GDM1 (cell line): ENCODE measurements around the gene GMNC.

Experiments used
- DNase-seq: peaks from one replicate; lab custom pipeline; 2025; lab: John Stamatoyannopoulos, UW

GMNC gene

DNA sequence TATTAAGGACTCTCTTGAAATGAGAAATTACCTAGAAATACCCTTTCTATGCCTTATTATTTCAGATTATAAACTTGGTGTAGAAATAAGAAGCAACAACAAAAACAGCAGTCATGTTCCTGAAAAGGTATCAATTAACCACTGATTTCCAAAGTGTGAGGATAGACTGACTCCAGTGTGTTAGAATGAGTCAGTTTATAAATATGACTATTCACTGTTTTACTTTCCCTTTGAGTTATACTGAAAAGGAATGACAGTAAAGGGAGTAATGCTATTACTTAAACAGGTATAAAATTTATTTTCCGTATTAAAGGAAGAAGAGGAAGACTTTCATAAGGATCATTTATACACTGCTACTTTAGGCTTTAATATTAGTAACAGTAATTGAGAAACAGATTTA lies 12.9 kb downstream of the GMNC start:
- DNase-seq, result no peak

DNA sequence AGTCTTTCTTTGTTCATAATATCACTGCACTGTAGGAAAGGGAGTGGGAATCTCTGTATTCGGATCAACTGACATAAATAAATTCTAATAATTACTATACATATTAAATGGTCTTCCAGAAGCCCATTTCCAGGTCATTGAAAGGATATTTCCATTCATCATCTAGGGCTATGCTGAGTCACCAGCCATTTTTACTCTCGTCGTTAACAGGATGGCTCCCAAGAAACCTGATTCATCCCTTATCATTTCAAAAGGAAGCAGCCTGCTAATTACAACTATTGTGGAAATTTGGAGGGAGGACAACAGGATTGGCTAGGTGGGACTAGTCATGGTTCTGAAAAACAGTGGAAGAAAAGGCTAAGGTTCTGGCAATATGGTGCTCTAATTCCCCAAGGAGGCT lies 13.6 kb downstream of the GMNC start:
- DNase-seq, result no peak

DNA sequence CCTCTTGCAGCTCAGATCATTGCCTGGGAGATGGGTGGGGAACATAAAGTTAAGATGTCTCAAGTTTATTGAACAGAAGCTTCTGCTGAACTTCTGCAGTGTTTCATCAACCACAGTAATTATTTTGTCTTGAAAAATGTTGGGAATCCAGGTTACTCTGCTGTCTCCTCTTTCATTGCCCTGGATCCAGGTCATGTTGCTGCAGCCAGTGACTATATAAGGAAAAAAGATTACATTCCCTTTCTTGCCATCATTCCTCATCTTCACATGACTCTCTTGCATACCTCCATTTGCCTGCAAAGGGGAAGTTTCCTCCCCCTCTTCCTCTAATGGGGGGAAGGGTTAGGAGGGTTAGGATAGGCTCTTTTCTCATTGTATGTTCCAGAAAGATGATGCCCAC lies 15.1 kb downstream of the GMNC start:
- no peak for DNase-seq

DNA sequence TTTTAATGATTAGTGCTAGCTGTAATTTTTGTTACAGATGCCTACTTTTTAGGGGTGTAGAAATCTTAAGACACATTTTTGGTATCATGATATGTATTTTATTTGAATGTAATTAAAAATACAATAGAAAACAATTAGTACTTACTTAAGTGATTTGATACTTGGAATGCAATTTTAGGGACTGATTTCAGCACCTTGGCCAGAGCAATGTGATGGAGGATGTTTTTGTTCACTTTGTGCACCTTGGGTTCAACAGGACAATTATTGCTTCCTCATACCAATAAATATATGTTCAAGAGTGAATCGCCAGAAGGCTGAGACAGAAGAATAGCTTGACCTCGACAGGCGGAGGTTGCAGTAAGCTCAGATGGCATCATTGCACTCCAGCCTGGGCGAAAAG lies 22.3 kb downstream of the GMNC start:
- no peak for DNase-seq

DNA sequence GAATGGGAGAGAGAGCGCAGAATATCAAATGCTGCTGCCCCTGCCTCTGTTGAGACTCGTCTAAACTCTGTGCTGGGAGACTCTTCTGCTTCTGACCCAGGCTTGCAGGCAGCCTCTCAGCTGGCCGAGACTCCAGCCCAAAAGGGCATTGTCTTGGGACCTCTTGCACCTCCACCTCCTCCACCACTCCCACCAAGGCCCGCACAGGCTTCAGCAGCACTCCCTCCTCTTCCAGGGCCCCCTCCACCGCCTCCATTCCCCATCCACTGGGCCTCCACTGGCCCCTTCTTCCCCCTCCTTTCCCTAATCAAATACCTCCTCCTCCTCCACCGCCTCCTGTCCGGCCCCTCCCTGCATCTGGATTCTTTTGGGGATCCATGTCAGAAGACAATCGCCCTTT lies 31.3 kb downstream of the GMNC start:
- DNase-seq, result no peak

DNA sequence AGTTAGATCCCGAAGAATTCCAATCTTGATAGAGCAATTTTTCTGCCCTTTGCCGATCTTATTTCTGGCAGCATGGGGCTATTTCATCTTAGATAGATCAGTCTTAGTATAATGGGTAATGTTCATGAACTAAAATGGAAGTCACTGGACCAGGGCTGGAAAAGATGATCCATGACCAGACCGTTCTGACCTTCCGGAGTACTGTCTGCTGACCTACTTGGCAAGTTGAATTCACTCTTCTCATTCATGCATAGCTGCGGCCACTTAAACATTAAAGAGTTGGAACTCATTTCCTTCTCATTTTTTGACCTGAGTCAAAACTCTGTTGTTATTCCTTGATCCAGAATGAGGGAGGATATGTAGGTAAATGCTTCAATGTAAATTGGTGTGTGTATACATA lies 32.5 kb downstream of the GMNC start:
- DNase-seq, result no peak

DNA sequence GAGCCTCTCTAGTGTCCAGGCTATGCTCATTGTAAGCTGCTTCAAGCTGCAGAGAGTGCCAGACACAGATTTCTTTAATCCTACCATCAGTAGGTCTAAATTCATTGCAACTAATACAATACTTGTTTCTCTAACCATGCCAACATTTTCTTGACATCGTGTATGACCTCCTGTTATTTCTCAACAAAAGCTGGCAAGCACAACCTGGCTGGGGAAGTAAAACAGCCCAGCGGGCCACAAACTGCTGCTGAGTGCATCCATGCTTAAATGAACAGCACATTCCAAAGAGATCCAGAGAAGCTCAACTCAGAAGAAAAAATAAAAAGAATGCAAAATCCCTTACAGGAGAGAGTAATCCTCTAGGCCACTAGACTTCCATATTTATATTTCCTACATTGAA lies 36.5 kb downstream of the GMNC start:
- no peak for DNase-seq

DNA sequence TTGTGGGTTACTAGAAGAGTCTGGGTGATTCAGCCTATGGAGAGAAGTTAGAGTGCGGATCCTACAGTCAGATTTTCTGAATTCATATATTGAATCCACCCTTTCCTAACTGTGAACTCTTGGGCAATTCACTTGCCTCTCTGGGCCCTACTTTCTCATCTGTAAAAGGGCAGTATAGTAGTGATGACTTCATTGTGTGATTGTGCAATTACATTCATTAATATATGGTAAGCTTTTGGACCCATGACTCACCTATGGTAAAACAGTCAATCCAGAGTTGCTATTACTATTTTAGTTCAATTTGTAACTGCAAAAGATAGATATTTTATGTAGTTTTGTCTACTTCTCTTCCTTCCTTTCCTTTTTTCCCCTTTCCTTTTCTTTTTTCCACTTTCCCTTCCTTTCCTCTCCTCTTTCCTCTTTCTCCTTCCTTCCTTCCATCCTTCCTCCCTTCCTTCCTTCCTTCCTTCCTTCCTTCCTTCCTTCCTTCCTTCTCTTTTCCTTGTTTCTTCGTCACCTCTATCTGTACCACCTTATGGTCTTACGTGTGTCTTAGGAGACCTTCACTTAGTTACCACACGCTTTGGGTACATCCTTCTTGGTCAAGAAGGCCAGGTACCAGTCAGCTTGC lies 37.0 kb downstream of the GMNC start:
- DNase-seq, result no peak

DNA sequence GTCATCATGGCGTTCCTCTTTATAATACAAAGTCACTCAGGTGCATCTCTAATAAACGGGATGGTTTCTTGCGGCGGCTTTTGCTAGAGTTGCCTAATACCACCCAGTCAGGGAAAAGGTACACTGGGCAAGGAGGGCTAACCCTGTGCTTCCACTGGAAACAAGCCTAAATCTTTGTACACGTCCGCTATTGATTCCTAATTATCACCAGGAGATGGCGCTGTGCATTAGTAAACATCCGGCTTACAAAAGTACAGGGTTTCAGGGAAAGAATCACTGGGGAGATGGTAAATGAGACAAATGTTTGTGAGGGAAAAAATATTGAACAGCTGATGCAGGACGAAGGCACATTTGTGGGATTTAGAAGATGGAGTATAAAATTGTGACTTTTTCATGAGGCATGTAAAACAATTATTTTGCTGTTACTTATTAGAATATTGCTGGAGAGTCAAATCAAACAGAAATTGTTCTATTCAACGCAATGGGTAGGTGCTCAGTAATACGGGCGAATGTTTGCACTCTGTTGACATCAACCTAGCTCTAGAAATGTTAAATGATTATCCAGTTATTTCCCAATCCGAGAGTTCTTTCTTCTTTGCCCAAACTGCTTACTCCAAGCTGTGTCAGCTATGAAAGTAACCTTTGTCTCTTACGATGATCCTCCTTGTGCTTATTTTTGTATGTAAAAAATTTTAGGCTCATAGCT lies 50.6 kb downstream of the GMNC start:
- DNase-seq, result no peak

DNA sequence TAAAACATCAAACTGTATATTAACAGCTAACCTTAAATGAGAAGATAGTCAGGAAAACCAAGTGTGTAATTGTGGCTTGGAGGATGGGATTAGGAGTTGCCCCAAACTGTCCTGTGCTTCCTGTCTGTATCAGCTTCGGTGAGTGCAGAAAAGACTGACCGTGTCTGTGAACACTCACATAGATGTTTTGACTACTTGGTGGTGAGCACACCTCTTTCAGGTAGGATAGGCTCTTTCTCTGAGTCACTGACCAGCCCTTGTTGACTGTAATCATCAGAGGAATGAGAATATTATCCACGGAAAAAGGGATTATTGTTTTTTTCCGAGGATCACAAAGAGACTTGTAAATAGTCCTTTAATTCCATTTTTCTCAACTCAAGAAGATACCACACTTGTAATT lies 51.5 kb downstream of the GMNC start:
- no peak for DNase-seq

DNA sequence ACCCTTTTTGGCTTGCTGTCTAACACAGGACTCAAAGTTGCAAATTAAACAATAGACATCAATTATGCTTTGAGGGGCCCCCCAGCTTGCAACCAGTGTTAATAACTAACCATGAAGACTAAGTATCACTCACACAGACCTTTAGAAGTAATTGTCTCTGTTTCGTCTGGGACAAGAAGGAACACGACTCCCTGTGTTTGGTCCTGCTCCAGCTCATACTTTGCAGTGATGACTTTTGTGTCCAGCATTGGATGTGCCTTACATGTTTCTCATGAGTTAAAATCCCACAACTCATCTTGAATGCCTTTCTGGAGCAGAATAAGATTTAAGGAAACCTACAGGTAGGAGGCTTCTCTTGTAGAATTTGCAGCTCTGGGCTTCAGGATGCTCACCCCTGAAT lies 53.1 kb downstream of the GMNC start:
- DNase-seq, result no peak

DNA sequence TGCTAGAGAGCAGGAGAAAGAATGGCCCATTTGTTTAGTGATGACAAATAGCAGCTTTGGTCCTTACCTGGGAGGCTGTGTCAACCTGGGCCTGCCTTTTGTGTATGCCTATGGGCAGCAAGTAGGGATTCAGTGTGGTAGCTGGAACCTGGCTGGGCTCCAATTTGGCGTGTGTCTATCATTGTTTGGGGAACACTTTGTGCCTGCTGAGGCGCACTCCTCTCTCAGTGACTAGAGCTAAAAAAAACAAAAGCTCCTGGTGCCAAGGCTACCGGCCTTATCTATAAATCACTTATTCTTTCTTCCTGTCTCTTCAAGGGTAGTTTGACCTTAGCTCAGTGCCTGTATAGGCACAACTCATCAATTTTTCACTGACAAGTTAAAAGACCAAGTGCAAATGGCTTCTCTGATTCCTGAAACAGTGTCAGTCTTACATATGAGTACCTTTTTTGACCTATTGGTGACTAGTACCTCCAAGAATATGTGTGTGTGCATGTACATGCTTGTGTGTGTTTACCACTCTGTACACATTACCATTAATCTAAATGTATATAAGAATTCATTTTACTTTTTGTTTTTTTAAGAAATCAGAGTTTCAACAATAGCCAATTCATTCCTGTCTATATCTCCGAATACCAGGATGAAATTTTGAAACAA lies 54.6 kb downstream of the GMNC start:
- no peak for DNase-seq
